ENCODE measurements around the gene ARL6IP4.

- TF ChIP-seq CTCF (IDR thresholded peaks at IDR 0.05; ENCODE audit: insufficient read depth, low read length, poor library complexity, severe bottlenecking) = no peak
- TF ChIP-seq EZH2phosphoT487 (conservative IDR thresholded peaks at IDR 0.05; ENCODE audit: low read length) = no peak
These were observed 42.4 kb downstream of the ARL6IP4 start for GRCh38 chr12:123022846-123023245.
